Smooth muscle cell (in vitro differentiated cells): ENCODE results near the gene WIPF1. TPM values are rescaled to one million over a fixed set of nuclear protein-coding genes. Genes with fewer than 3 reads are reported as not detected.
"Not testable (repeated sequence)": the region's sequence is repeated elsewhere in the genome, so short reads cannot be mapped to it uniquely, and the experiment has no call there.

Experiments
- DNase-seq: peaks from one replicate; lab custom pipeline; 2025; ENCODE audit not compliant: unreplicated experiment; lab: John Stamatoyannopoulos, UW
- H2AFZ ChIP-seq: fragments of 200-600 bp; sonication (generic); 2 replicates; pipeline ENCODE4 v1.6.0; 2016; ENCODE audit warnings: antibody characterized with exemption, low read depth, mild to moderate bottlenecking
- H3F3A ChIP-seq: fragments of 200-600 bp; sonication (generic); 2 replicates; pipeline ENCODE4 v1.6.0; 2017; ENCODE audit warnings: antibody characterized with exemption, low read depth
- H3K27ac ChIP-seq: fragments of 200-600 bp; sonication (generic); 2 replicates; pipeline ENCODE4 v1.5.1; 2016; ENCODE audit warnings: low read depth, mild to moderate bottlenecking
- H3K27me3 ChIP-seq: fragments of 200-600 bp; sonication (generic); 2 replicates; pipeline ENCODE4 v1.6.1; 2016; ENCODE audit warnings: low read depth, mild to moderate bottlenecking
- H3K36me3 ChIP-seq: fragments of 200-600 bp; sonication (generic); 2 replicates; pipeline ENCODE4 v1.5.1; 2016; ENCODE audit warnings: low read depth
- H3K4me1 ChIP-seq: fragments of 200-600 bp; sonication (generic); 2 replicates; pipeline ENCODE4 v1.5.1; 2016; ENCODE audit warnings: low read depth
- H3K4me2 ChIP-seq: fragments of 200-600 bp; sonication (generic); 2 replicates; pipeline ENCODE4 v1.6.0; 2016; ENCODE audit warnings: mild to moderate bottlenecking
- H3K4me3 ChIP-seq: fragments of 200-600 bp; sonication (generic); 2 replicates; pipeline ENCODE4 v1.5.1; 2016; ENCODE audit warnings: mild to moderate bottlenecking
- H3K79me2 ChIP-seq: fragments of 200-600 bp; sonication (generic); 2 replicates; pipeline ENCODE4 v1.6.0; 2016; ENCODE audit warnings: low read depth, mild to moderate bottlenecking
- H3K9ac ChIP-seq: fragments of 200-600 bp; sonication (generic); 2 replicates; pipeline ENCODE4 v1.6.0; 2016; ENCODE audit warnings: low read depth
- H3K9me3 ChIP-seq: fragments of 200-600 bp; sonication (generic); replicated peaks from 2 replicates; pipeline ENCODE4 v1.5.1; 2016; ENCODE audit warnings: low read depth
- H4K20me1 ChIP-seq: fragments of 200-600 bp; sonication (generic); 2 replicates; pipeline ENCODE4 v1.6.0; 2016; ENCODE audit warnings: low read depth
- WGBS: methylation state at CpG from one replicate; pipeline ENCODE4 v1.1.7; 2016; ENCODE audit warnings: low lambda C conversion rate; 5-methylcytosine and 5-hydroxymethylcytosine counted together
- polyA plus RNA-seq: library from polyadenylated mRNA; unstranded; fragments of >200 nt; fragmentation: Nextera tagmentation; extraction: Ambion mirVana; gene quantifications from 2 replicates; pipeline ENCODE4 v1.2.1, GENCODE V29; 2016
- total RNA-seq: library from RNA; depleted of rRNA; stranded (reverse); fragments of >200 nt; gene quantifications from 2 replicates; pipeline ENCODE4 v1.2.3, GENCODE V29; 2014
- TF ChIP-seq, protein P1 (sequence below): fragments of 200-600 bp; sonication (generic); IDR thresholded peaks from 2 replicates; pipeline ENCODE4 v1.5.1; 2017; ENCODE audit warnings: borderline replicate concordance, mild to moderate bottlenecking, antibody characterized with exemption; ENCODE audit not compliant: insufficient read depth, poor library complexity, severe bottlenecking

Gene WIPF1
- total and polyA plus RNA-seq, 2 experiments from 2014 or later: 27.3 to 35.5 TPM

DNA sequence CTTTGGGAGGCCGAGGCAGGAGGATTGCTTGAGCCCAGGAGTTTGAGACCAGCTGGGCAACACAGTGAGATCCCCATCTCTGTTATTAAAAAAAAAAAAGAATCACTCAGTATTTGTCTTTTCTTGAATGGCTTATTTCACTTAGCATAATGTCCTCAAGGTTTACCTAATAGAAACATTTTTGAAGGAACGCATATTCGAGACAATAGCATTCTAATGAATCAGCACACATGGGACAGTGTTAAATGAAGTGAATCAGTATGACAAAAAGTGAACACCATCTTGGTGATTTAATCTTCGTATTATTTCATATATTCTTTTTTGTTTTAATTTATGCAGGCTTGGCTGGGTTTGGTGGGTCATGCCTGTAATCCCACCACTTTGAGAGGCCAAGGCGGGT is 44.7 kb downstream of the WIPF1 start:
- Histone ChIP-seq H3K4me1 (no peaks in the 10 kb centered on the region), H2AFZ (no peak overlapping the region), H3K27ac (no peak overlapping the region), H3F3A (no peaks in the 10 kb centered on the region), H3K36me3 (no peaks in the 10 kb centered on the region), H3K4me3 (no peak overlapping the region), H3K27me3 (no peaks in the 10 kb centered on the region), H3K79me2 (no peaks in the 10 kb centered on the region), H3K9me3 (no peaks in the 10 kb centered on the region), H4K20me1 (no peaks in the 10 kb centered on the region), H3K4me2 (no peak overlapping the region), H3K9ac (no peak overlapping the region)
- TF ChIP-seq, protein P1, sequence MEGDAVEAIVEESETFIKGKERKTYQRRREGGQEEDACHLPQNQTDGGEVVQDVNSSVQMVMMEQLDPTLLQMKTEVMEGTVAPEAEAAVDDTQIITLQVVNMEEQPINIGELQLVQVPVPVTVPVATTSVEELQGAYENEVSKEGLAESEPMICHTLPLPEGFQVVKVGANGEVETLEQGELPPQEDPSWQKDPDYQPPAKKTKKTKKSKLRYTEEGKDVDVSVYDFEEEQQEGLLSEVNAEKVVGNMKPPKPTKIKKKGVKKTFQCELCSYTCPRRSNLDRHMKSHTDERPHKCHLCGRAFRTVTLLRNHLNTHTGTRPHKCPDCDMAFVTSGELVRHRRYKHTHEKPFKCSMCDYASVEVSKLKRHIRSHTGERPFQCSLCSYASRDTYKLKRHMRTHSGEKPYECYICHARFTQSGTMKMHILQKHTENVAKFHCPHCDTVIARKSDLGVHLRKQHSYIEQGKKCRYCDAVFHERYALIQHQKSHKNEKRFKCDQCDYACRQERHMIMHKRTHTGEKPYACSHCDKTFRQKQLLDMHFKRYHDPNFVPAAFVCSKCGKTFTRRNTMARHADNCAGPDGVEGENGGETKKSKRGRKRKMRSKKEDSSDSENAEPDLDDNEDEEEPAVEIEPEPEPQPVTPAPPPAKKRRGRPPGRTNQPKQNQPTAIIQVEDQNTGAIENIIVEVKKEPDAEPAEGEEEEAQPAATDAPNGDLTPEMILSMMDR: no peak
- DNase-seq: no peak
- 96% methylated on average over 5 of the region's 5 CpGs for WGBS

DNA sequence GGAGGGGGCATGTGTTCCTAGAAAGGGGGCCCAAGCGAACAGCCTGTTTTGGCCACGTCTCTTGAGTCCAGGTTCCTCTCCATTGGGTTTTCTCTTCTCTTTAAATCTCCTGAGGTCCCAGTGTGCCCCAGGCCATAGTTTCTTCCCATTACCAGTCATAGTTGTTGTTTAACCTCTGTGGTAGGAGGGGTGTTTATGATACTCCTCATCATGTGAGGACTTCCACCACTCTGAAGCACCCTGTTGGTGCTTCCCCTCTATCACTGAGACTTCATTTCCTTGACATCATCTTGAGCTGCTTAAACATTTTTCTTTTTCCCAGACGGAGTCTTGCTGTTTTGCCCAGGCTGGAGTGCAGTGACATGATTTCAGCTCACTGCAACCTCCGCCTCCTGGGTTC is 45.9 kb downstream of the WIPF1 start:
- Histone ChIP-seq H3K9ac (no peak overlapping the region), H3K79me2 (no peaks in the 10 kb centered on the region), H3K27me3 (no peaks in the 10 kb centered on the region), H3K4me2 (no peak overlapping the region), H3K4me1 (no peaks in the 10 kb centered on the region), H2AFZ (no peak overlapping the region), H3K9me3 (no peaks in the 10 kb centered on the region), H3K4me3 (no peak overlapping the region), H3K27ac (no peak overlapping the region), H3F3A (no peaks in the 10 kb centered on the region), H4K20me1 (no peaks in the 10 kb centered on the region), H3K36me3 (no peaks in the 10 kb centered on the region)
- no peak for DNase-seq
- WGBS: 92% methylated on average over 4 of the region's 4 CpGs
- TF ChIP-seq, protein P1: no peak

DNA sequence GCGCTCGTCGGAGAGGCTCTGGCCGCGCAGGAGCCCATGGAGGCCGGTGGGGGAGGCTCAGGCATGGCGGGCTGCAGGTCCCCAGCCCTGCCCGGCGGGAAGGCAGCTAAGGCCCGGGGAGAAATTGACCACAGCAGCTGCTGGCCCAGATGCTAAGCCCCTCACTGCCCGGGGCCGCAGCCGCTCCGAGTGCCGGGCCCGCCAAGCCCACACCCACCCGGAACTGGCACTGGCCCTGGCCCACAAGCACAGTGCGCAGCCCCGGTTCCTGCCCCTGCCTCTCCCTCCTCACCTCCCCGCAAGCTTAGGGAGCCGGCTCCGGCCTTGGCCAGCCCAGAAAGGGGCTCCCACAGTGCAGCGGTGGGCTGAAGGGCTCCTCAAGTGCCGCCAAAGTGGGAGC is 49.0 kb downstream of the WIPF1 start:
- not testable (repeated sequence) for H3K9ac ChIP-seq, H3K9me3 ChIP-seq, H3K36me3 ChIP-seq, H3K27me3 ChIP-seq, H4K20me1 ChIP-seq, H3F3A ChIP-seq, H2AFZ ChIP-seq, H3K4me3 ChIP-seq, H3K27ac ChIP-seq, H3K4me1 ChIP-seq, H3K79me2 ChIP-seq, H3K4me2 ChIP-seq, DNase-seq
- 93% methylated on average over 21 of the region's 24 CpGs for WGBS

DNA sequence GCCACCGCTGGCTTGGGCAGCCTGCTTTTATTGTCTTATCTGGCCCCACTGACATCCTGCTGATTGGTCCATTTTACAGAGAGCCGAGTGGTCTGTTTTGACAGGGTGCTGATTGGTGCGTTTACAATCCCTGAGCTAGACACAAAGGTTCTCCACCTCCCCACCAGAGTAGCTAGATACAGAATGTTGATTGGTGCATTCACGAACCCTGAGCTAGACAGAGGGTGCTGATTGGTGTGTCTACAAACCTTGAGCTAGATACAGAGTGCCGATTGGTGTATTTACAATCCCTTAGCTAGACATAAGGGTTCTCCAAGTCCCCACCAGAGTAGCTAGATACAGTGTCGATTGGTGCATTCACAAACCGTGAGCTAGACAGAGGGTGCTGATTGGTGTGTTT is 49.6 kb downstream of the WIPF1 start:
- H3K4me1 ChIP-seq, H3K4me2 ChIP-seq, H3K27ac ChIP-seq, H4K20me1 ChIP-seq, H3K27me3 ChIP-seq, H3K79me2 ChIP-seq, H3K36me3 ChIP-seq, H3K9ac ChIP-seq, H3K9me3 ChIP-seq, H3F3A ChIP-seq, H2AFZ ChIP-seq, DNase-seq, H3K4me3 ChIP-seq: not testable (repeated sequence)
- WGBS: 98% methylated on average over 7 of the region's 7 CpGs
